IMR-90 (cell line): ENCODE data around the gene RAB3GAP2. TPM values are rescaled to one million over a fixed set of nuclear protein-coding genes. Genes with fewer than 3 reads are reported as not detected.

Source experiments
- microRNA-seq, 2 experiments: library from miRNA; stranded (forward) in 1 of 2; unstranded in 1 of 2; fragments of 10-50 nt in 1 of 2; fragments of <30 nt in 1 of 2; gene quantifications in 1 of 2; microRNA quantifications in 1 of 2; one replicate each; pipeline versions ENCODE3 to v1.1.0; 2013 to 2020; ENCODE audit not compliant: insufficient read depth in 1 of 2, insufficient read length in 1 of 2, unreplicated experiment in 1 of 2
- polyA plus RNA-seq, 3 experiments: library from polyadenylated mRNA; depleted of rRNA; stranded (reverse); fragments of >200 nt; gene quantifications; 2 replicates each; pipeline ENCODE4 v1.2.3, GENCODE V29; 2012; ENCODE audit warnings: low replicate concordance in 1 of 3
- small RNA-seq, 5 experiments: library from RNA; depleted of rRNA; stranded (forward); fragments of <200 nt; gene quantifications; one replicate each; pipeline ENCODE3, GENCODE V24; 2012
- total RNA-seq: library from RNA; depleted of rRNA; stranded (reverse); fragments of >200 nt; gene quantifications from 2 replicates; pipeline ENCODE4 v1.2.3, GENCODE V29; 2012; rRNA removed

Gene RAB3GAP2
- total and polyA plus RNA-seq, 2 of the 4 experiments (the other 2 are of a cell fraction), result 12.3 to 37.8 TPM

Small RNA genes lying within 50 kb of the gene (microRNA-seq; reads per million reads assigned to microRNA genes)
- 1.0 to 1.5 reads per million in 2 experiments for gene MIR194-1 (ENCODE audit: insufficient read depth in 1 of 2, insufficient read length in 1 of 2, unreplicated experiment in 1 of 2)
- gene MIR215 (ENCODE audit: insufficient read depth in 1 of 2, insufficient read length in 1 of 2, unreplicated experiment in 1 of 2), result 1.8 to 49.6 reads per million in 2 experiments
- 0 to 212 reads per million in 2 experiments for gene MIR664A (ENCODE audit: insufficient read depth in 1 of 2, insufficient read length in 1 of 2, unreplicated experiment in 1 of 2)
- gene SNORA36B (ENCODE audit: insufficient read depth, insufficient read length), result not detected

Small RNA genes lying within 50 kb of the gene (small RNA-seq; reads per million reads assigned to genes)
- 0 to 3.1 (median 0.15) reads per million in 5 experiments for gene MIR194-1
- 0 to 1.7 (median 0.42) reads per million in 5 experiments for gene MIR215
- gene MIR664A, result 0 reads per million in 5 experiments
- 4.0 to 123 (median 31.0) reads per million in 5 experiments for gene SNORA36B

Other genes starting within 250 kb of the RAB3GAP2 start
- 159 and 206 TPM in 2 replicates for gene EPRS1, start 225.9 kb downstream of the RAB3GAP2 start, total RNA-seq
- 48.0 and 48.9 TPM in 2 replicates for gene EPRS1, start 225.9 kb downstream of the RAB3GAP2 start, polyA plus RNA-seq (2012; rRNA removed)
- gene BPNT1, start 182.7 kb downstream of the RAB3GAP2 start, total RNA-seq, result 31.9 and 38.2 TPM in 2 replicates
- 31.7 and 34.2 TPM in 2 replicates for gene BPNT1, start 182.7 kb downstream of the RAB3GAP2 start, polyA plus RNA-seq (2012; rRNA removed)
- 77.4 and 92.2 TPM in 2 replicates for gene IARS2, start 178.3 kb downstream of the RAB3GAP2 start, total RNA-seq
- gene IARS2, start 178.3 kb downstream of the RAB3GAP2 start, polyA plus RNA-seq (2012; rRNA removed), result 26.2 and 34.8 TPM in 2 replicates